Measurements from ENCODE around the gene BTRC.

BTRC gene

GRCh38 chr10:101568054-101568745 lies 214.2 kb downstream of the BTRC start:
- TF ChIP-seq CTCF (IDR thresholded peaks at IDR 0.05), result no peak
- no peak for DNase-seq (ENCODE audit: low spot score)

GRCh38 chr10:101569323-101569621 lies 215.3 kb downstream of the BTRC start:
- Histone ChIP-seq H3K4me3 (peak overlapping the region; percentile 76), H3K27ac (no peak overlapping the region)
- no peak for TF ChIP-seq CTCF (IDR thresholded peaks at IDR 0.05)
- peak; percentile 73 for DNase-seq (ENCODE audit: low spot score)

More at GRCh38 chr10:101568054-101568745, 214.2 kb downstream of the BTRC start:
- Histone ChIP-seq H3K4me3 (no peak overlapping the region), H3K27ac (no peak overlapping the region)

- DNase-seq (ENCODE audit: low spot score), result peak; percentile 74
- peak; percentile 97 for TF ChIP-seq CTCF (IDR thresholded peaks at IDR 0.05)
- H3K27ac ChIP-seq, result no peak overlapping the region
- peak overlapping the region; percentile 76 for H3K4me3 ChIP-seq
Measured at GRCh38 chr10:101569622-101570427, 215.9 kb downstream of the BTRC start.

GRCh38 chr10:101570428-101571270 lies 216.7 kb downstream of the BTRC start:
- TF ChIP-seq CTCF (IDR thresholded peaks at IDR 0.05), result no peak
- Histone ChIP-seq H3K27ac (no peak overlapping the region), H3K4me3 (peak overlapping the region; percentile 76)
- DNase-seq (ENCODE audit: low spot score), result no peak

GRCh38 chr10:101571271-101571925 lies 217.4 kb downstream of the BTRC start:
- H3K27ac ChIP-seq, result no peak overlapping the region
- no peak overlapping the region for H3K4me3 ChIP-seq
- no peak for DNase-seq (ENCODE audit: low spot score)
- TF ChIP-seq CTCF (IDR thresholded peaks at IDR 0.05), result no peak

GRCh38 chr10:101572126-101572525 lies 218.2 kb downstream of the BTRC start:
- no peak overlapping the region for H3K27ac ChIP-seq
- no peak for DNase-seq (ENCODE audit: low spot score)
- no peak for TF ChIP-seq CTCF (IDR thresholded peaks at IDR 0.05)

More at GRCh38 chr10:101572126-101572525, 218.2 kb downstream of the BTRC start:
- no peak overlapping the region for H3K4me3 ChIP-seq

Measured in coronary artery (tissue), 2 donors.